ENCODE results near the gene C17orf67. TPM values are rescaled to one million over a fixed set of nuclear protein-coding genes. Genes with fewer than 3 reads are reported as not detected.

C17orf67 gene
- total and polyA plus RNA-seq, 9 of the 15 experiments (the other 6 are each of a cell fraction or from before 2014, with no cell fraction given): 0.07 to 1.7 (median 0.59) TPM

DNA sequence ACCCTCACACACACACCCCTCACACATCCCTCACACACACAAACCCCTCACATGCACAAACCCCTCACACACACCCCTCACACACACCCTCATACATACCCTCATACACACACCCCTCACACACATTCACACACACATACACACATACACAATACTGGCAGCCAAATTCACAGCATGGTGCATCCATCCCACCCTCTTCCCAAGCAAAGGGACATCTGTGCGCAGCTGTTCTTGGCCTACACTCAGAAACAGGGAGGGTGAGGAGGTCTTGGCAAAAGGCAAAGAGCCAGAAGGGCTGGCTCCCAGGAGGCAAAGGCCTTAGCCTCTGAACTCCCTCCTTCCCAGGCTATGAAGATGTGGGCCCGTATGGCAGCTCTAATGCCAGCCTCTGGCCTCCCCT is 23.4 kb downstream of the C17orf67 start:
- H3K9me3 ChIP-seq (replicated peaks; ENCODE audit: control insufficient read depth, insufficient read depth, low read depth, low read length): no peaks in the 10 kb centered on the region
- no peaks in the 10 kb centered on the region for H3K79me2 ChIP-seq (ENCODE audit: control insufficient read depth, insufficient read depth, low read length)
- H3K36me3 ChIP-seq (ENCODE audit: control insufficient read depth, insufficient read depth, low read length): no peaks in the 10 kb centered on the region
- in situ Hi-C loops (cut with MboI): no loop called here
- ATAC-seq: no peak
- H3K9ac ChIP-seq (ENCODE audit: insufficient read depth in 1 of 2, low read depth in 2 of 2, low read length in 2 of 2): 0 out of 4 replicates have a peak overlapping the region, but pooled peaks of 1 of the 2 experiments have one; percentile 21
- no TSS peak for BruUV-seq (replicated peaks)
- H3K27ac ChIP-seq (ENCODE audit: extremely low read depth, low read depth, low read length): no peak overlapping the region
- TF ChIP-seq SAP30 (IDR thresholded peaks at IDR 0.05; ENCODE audit: borderline replicate concordance, insufficient read depth, low read depth, low read length, poor library complexity, severe bottlenecking): no peak
- no peak for TF ChIP-seq ELF2 (CRISPR knock-in tag; IDR thresholded peaks at IDR 0.05)
- no peak for TF ChIP-seq NEUROD1 (IDR thresholded peaks at IDR 0.05; ENCODE audit: borderline replicate concordance, low read depth, low read length, partially characterized antibody)
- no peak for TF ChIP-seq ETV6 (IDR thresholded peaks at IDR 0.05; ENCODE audit: borderline replicate concordance in 1 of 2, low read depth in 2 of 2, low read length in 1 of 2)
- TF ChIP-seq ETV6 (CRISPR knock-in tag; IDR thresholded peaks at IDR 0.05; ENCODE audit: borderline replicate concordance): no peak
- no peak for TF ChIP-seq GABPB1 (CRISPR knock-in tag; IDR thresholded peaks at IDR 0.05)
- TF ChIP-seq ZNF121 (CRISPR knock-in tag; conservative IDR thresholded peaks at IDR 0.05): no peak
- H3K9me1 ChIP-seq (ENCODE audit: control insufficient read depth, insufficient read depth, low read length): no peaks in the 10 kb centered on the region
- POLR2A ChIA-PET: no interaction called here
- CTCF ChIA-PET (ENCODE audit: low intra/inter-chr PET ratio): interaction anchor here (0.7 kb wide), 1 partner anchor 151 kb away, joined by 3 read pairs; the partner anchor contains the start of gene COIL
- H3K4me3 ChIP-seq: no peak overlapping the region
- no peak for DNase-seq (ENCODE audit: extremely low read depth in 1 of 4, low spot score in 3 of 4)
- H2AFZ ChIP-seq (ENCODE audit: low read depth, low read length): no peak overlapping the region
- WGBS (ENCODE audit: insufficient coverage, low coverage, missing lambda C conversion rate): 11% methylated on average over 2 of the region's 2 CpGs
- H3K4me1 ChIP-seq (replicated peaks in 1 of 2; ENCODE audit: control insufficient read depth in 2 of 2, insufficient read depth in 2 of 2, low read length in 2 of 2): peaks cover 0 to 3% of the 10 kb centered on the region in 2 experiments; a peak in 2 of 5 replicates
- no peaks in the 10 kb centered on the region for H4K20me1 ChIP-seq (replicated peaks; ENCODE audit: control insufficient read depth, insufficient read depth, low read length)
- H3K4me2 ChIP-seq (ENCODE audit: insufficient read depth, low read length): no peak overlapping the region
- no peak for FAIRE-seq
- intact Hi-C loops (cut with micrococcal nuclease): no loop called here
- H3K27me3 ChIP-seq (ENCODE audit: control insufficient read depth in 2 of 2, insufficient read depth in 2 of 2, low read length in 2 of 2): peaks cover 24 to 27% of the 10 kb centered on the region in 2 experiments

All from K562 (cell line).